Keratinocyte (primary cell): ENCODE data around the gene SFT2D3. TPM values are rescaled to one million over a fixed set of nuclear protein-coding genes. Genes with fewer than 3 reads are reported as not detected.

Source experiments
- DNase-seq: peaks from one replicate; pipeline ENCODE4 v3.0.0-alpha.2; 2011; ENCODE audit warnings: low read depth, missing footprints, low spot score
- FAIRE-seq: peaks from 2 replicates; lab custom pipeline; 2011; peaks lifted over from hg19 to GRCh38; lab: Jason Lieb, UNC
- H2AFZ ChIP-seq: 2 replicates; pipeline ENCODE4 v1.6.0; 2012; ENCODE audit warnings: low read length, control low read depth, inconsistent platforms; ENCODE audit not compliant: control insufficient read depth
- H3K27ac ChIP-seq: 2 replicates; pipeline ENCODE4 v1.5.1; 2011; ENCODE audit warnings: low read length; ENCODE audit not compliant: control insufficient read depth, insufficient read depth
- H3K27me3 ChIP-seq: 3 replicates; pipeline ENCODE4 v1.6.0; 2011; ENCODE audit warnings: low read length; ENCODE audit not compliant: control insufficient read depth, insufficient read depth; ENCODE audit errors: extremely low read depth
- H3K36me3 ChIP-seq, 2 experiments: 2 replicates in 1 of 2; 3 replicates in 1 of 2; pipeline ENCODE4 v1.5.1; 2011; ENCODE audit warnings: low read length in 2 of 2, mild to moderate bottlenecking in 1 of 2; ENCODE audit not compliant: control insufficient read depth in 2 of 2, insufficient read depth in 2 of 2; ENCODE audit errors: extremely low read depth in 1 of 2
- H3K4me1 ChIP-seq: 3 replicates; pipeline ENCODE4 v1.5.1; 2011; ENCODE audit warnings: low read length; ENCODE audit not compliant: control insufficient read depth, insufficient read depth; ENCODE audit errors: extremely low read depth
- H3K4me2 ChIP-seq: 3 replicates; pipeline ENCODE4 v1.6.0; 2011; ENCODE audit warnings: low read depth, low read length; ENCODE audit not compliant: control insufficient read depth, insufficient read depth; ENCODE audit errors: extremely low read depth
- H3K4me3 ChIP-seq, 3 experiments: fragments of 200-600 bp in 1 of 3; sonication (generic) in 1 of 3; 2 replicates in 2 of 3; 3 replicates in 1 of 3; pipeline ENCODE4 v1.5.1; 2011 to 2016; ENCODE audit warnings: low read length in 3 of 3, mild to moderate bottlenecking in 3 of 3, control low read depth in 2 of 3, inconsistent platforms in 1 of 3, low read depth in 1 of 3, mixed read lengths in 1 of 3, mixed run types in 1 of 3, moderate library complexity in 1 of 3; ENCODE audit not compliant: control insufficient read depth in 2 of 3, insufficient read depth in 2 of 3; ENCODE audit errors: extremely low read depth in 1 of 3
- H3K79me2 ChIP-seq: 2 replicates; pipeline ENCODE4 v1.6.0; 2012; ENCODE audit warnings: low read length; ENCODE audit not compliant: control insufficient read depth, insufficient read depth
- H3K9ac ChIP-seq: 3 replicates; pipeline ENCODE4 v1.6.0; 2011; ENCODE audit warnings: low read length; ENCODE audit not compliant: control insufficient read depth, insufficient read depth; ENCODE audit errors: extremely low read depth
- H3K9me1 ChIP-seq: 3 replicates; pipeline ENCODE4 v1.6.0; 2011; ENCODE audit warnings: low read length; ENCODE audit not compliant: control insufficient read depth, insufficient read depth; ENCODE audit errors: extremely low read depth
- H3K9me3 ChIP-seq: 2 replicates; pipeline ENCODE4 v1.5.1; 2012; ENCODE audit warnings: low read depth, low read length; ENCODE audit not compliant: control insufficient read depth
- H4K20me1 ChIP-seq: 3 replicates; pipeline ENCODE4 v1.6.0; 2011; ENCODE audit warnings: low read length; ENCODE audit not compliant: control insufficient read depth, insufficient read depth; ENCODE audit errors: extremely low read depth
- EZH2 ChIP-seq: IDR thresholded peaks from one replicate; pipeline ENCODE4 v1.6.1; 2012; ENCODE audit warnings: inconsistent platforms, mild to moderate bottlenecking, low read length, moderate library complexity
- dilution Hi-C: fragments of 300-500 bp; cut with MboI; formaldehyde crosslinking; loops from one replicate; pipeline ENCODE4 v1.7.0; 2020; ENCODE audit warnings: low sequenced_read_pairs; ENCODE audit not compliant: extremely low pct_ligation_motif_present
- polyA plus RNA-seq, 5 experiments: library from polyadenylated mRNA; depleted of rRNA in 3 of 5; stranded (reverse) in 3 of 5; stranded (forward) in 1 of 5; unstranded in 1 of 5; fragments of >200 nt; gene quantifications; 1 replicate in 1 of 5; 2 replicates in 3 of 5; 3 replicates in 1 of 5; pipeline versions ENCODE4 v1.2.1 to v1.2.3, GENCODE V29; 2011 to 2012; ENCODE audit warnings: missing spikeins in 2 of 5, low read depth in 1 of 5, low replicate concordance in 1 of 5
- TF ChIP-seq, protein P1 (sequence below), 3 experiments: IDR thresholded peaks in 1 of 3; conservative IDR thresholded peaks in 1 of 3; optimal IDR thresholded peaks in 1 of 3; 2 replicates in 2 of 3; 3 replicates in 1 of 3; pipeline versions ENCODE3 to v1.5.1; 2011; ENCODE audit warnings: low read length in 3 of 3, mild to moderate bottlenecking in 3 of 3, moderate library complexity in 2 of 3, control low read depth in 1 of 3, inconsistent platforms in 1 of 3; ENCODE audit not compliant: insufficient read depth in 2 of 3; ENCODE audit errors: extremely low read depth in 1 of 3

SFT2D3 gene
- polyA plus RNA-seq, 1 donor (not counting 4 experiments of a cell fraction or from before 2014, with no cell fraction given): 2.4 TPM

- no peaks in the 10 kb centered on the region for H4K20me1 ChIP-seq
- H3K27me3 ChIP-seq: no peaks in the 10 kb centered on the region
- no peak for DNase-seq
Measured at GRCh38 chr2:127652786-127653357, 48.4 kb upstream of the SFT2D3 start.

GRCh38 chr2:127653421-127654083 is 47.7 kb upstream of the SFT2D3 start:
- Histone ChIP-seq H4K20me1 (no peaks in the 10 kb centered on the region), H3K4me3 (no peak overlapping the region), H3K9me3 (no peaks in the 10 kb centered on the region), H3K36me3 (no peaks in the 10 kb centered on the region), H3K4me2 (no peak overlapping the region), H3K27me3 (no peaks in the 10 kb centered on the region), H3K27ac (no peak overlapping the region), H3K79me2 (no peaks in the 10 kb centered on the region), H2AFZ (no peak overlapping the region), H3K9me1 (no peaks in the 10 kb centered on the region), H3K9ac (no peak overlapping the region), H3K4me1 (no peaks in the 10 kb centered on the region)
- no peak for DNase-seq
- dilution Hi-C loops: no loop called here
- no peak for FAIRE-seq
- TF ChIP-seq EZH2: no peak
- TF ChIP-seq, protein P1, sequence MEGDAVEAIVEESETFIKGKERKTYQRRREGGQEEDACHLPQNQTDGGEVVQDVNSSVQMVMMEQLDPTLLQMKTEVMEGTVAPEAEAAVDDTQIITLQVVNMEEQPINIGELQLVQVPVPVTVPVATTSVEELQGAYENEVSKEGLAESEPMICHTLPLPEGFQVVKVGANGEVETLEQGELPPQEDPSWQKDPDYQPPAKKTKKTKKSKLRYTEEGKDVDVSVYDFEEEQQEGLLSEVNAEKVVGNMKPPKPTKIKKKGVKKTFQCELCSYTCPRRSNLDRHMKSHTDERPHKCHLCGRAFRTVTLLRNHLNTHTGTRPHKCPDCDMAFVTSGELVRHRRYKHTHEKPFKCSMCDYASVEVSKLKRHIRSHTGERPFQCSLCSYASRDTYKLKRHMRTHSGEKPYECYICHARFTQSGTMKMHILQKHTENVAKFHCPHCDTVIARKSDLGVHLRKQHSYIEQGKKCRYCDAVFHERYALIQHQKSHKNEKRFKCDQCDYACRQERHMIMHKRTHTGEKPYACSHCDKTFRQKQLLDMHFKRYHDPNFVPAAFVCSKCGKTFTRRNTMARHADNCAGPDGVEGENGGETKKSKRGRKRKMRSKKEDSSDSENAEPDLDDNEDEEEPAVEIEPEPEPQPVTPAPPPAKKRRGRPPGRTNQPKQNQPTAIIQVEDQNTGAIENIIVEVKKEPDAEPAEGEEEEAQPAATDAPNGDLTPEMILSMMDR (optimal IDR thresholded peaks at IDR 0.05 in 1 of 3, IDR thresholded peaks at IDR 0.05 in 1 of 3, conservative IDR thresholded peaks at IDR 0.05 in 1 of 3; ENCODE audit: extremely low read depth in 1 of 3, insufficient read depth in 2 of 3, low read length in 3 of 3): no peak

More at GRCh38 chr2:127652786-127653357, 48.4 kb upstream of the SFT2D3 start:
- TF ChIP-seq, protein P1 (optimal IDR thresholded peaks at IDR 0.05 in 1 of 3, IDR thresholded peaks at IDR 0.05 in 1 of 3, conservative IDR thresholded peaks at IDR 0.05 in 1 of 3; ENCODE audit: extremely low read depth in 1 of 3, insufficient read depth in 2 of 3, low read length in 3 of 3): no peak
- TF ChIP-seq EZH2: no peak
- Histone ChIP-seq H3K4me3 (no peak overlapping the region), H3K9me1 (no peaks in the 10 kb centered on the region), H3K27ac (no peak overlapping the region), H3K4me2 (no peak overlapping the region), H3K9me3 (no peaks in the 10 kb centered on the region), H3K4me1 (no peaks in the 10 kb centered on the region), H2AFZ (no peak overlapping the region), H3K9ac (no peak overlapping the region), H3K79me2 (no peaks in the 10 kb centered on the region), H3K36me3 (no peaks in the 10 kb centered on the region)
- dilution Hi-C loops: no loop called here
- FAIRE-seq: no peak
